H1 (cell line): Measurements from ENCODE around the gene MDFI. TPM values are rescaled to one million over a fixed set of nuclear protein-coding genes. Genes with fewer than 3 reads are reported as not detected.

Experiments used
- CTCF ChIA-PET: fragments of 300-600 bp; sonication (Branson Sonifier 250); formaldehyde crosslinking; loops from one replicate; lab custom pipeline; 2021; ENCODE audit not compliant: partially characterized antibody; lab: Charles Lee
- POLR2A ChIA-PET: fragments of 300-600 bp; sonication (Branson Sonifier 250); formaldehyde crosslinking; loops from one replicate; lab custom pipeline; 2021; ENCODE audit warnings: inconsistent platforms; ENCODE audit not compliant: partially characterized antibody; lab: Charles Lee
- DNase-seq, 2 experiments: peaks; one replicate each; pipeline versions ENCODE4 v3.0.0 to v3.0.0-alpha.2; 2010 to 2022; ENCODE audit warnings: low spot score in 2 of 2, low read depth in 1 of 2, mixed read lengths in 1 of 2
- FAIRE-seq: peaks from 2 replicates; lab custom pipeline; 2011; peaks lifted over from hg19 to GRCh38; lab: Jason Lieb, UNC
- H2AFZ ChIP-seq: 2 replicates; pipeline ENCODE4 v1.8.1; 2012; ENCODE audit warnings: low read length, inconsistent platforms
- H2AK5ac ChIP-seq: 2 replicates; pipeline ENCODE4 v1.6.1; 2013; ENCODE audit warnings: low read depth, low read length
- H2BK120ac ChIP-seq: replicated peaks from 2 replicates; pipeline ENCODE3; 2013; ENCODE audit warnings: low read depth, low read length, inconsistent platforms
- H2BK12ac ChIP-seq: 2 replicates; pipeline ENCODE4 v1.6.1; 2013; ENCODE audit warnings: low read depth, low read length
- H2BK15ac ChIP-seq: 2 replicates; pipeline ENCODE4 v1.6.1; 2013; ENCODE audit warnings: low read length
- H2BK20ac ChIP-seq: 2 replicates; pipeline ENCODE4 v1.6.1; 2013; ENCODE audit warnings: low read length
- H2BK5ac ChIP-seq: 2 replicates; pipeline ENCODE4 v1.6.1; 2013; ENCODE audit warnings: low read depth, low read length
- H3K14ac ChIP-seq: 2 replicates; pipeline ENCODE4 v1.6.1; 2013; ENCODE audit warnings: inconsistent platforms; ENCODE audit not compliant: insufficient read length
- H3K18ac ChIP-seq: 2 replicates; pipeline ENCODE4 v1.6.1; 2013; ENCODE audit warnings: low read length; ENCODE audit errors: extremely low read depth
- H3K23ac ChIP-seq: 2 replicates; pipeline ENCODE4 v1.6.1; 2013; ENCODE audit warnings: inconsistent platforms; ENCODE audit not compliant: insufficient read length
- H3K23me2 ChIP-seq: 2 replicates; pipeline ENCODE4 v1.6.1; 2013; ENCODE audit warnings: low read depth, low read length
- H3K27ac ChIP-seq: 2 replicates; pipeline ENCODE4 v1.6.1; 2011; ENCODE audit warnings: low read depth, low read length, inconsistent platforms
- H3K27me3 ChIP-seq, 4 experiments: replicated peaks in 1 of 4; 1 replicate in 1 of 4; 2 replicates in 3 of 4; pipeline versions ENCODE4 v1.6.1 to v1.8.1; 2011 to 2013; ENCODE audit warnings: low read length in 3 of 4, mild to moderate bottlenecking in 3 of 4, inconsistent platforms in 2 of 4, mixed read lengths in 2 of 4, moderate library complexity in 1 of 4; ENCODE audit not compliant: control insufficient read depth in 3 of 4, insufficient read depth in 3 of 4; ENCODE audit errors: extremely low read depth in 1 of 4
- H3K36me3 ChIP-seq, 4 experiments: 2 replicates each; pipeline versions ENCODE4 v1.6.1 to v1.8.1; 2011 to 2013; ENCODE audit warnings: mild to moderate bottlenecking in 4 of 4, low read length in 3 of 4, moderate library complexity in 2 of 4, control low read depth in 1 of 4, inconsistent platforms in 1 of 4; ENCODE audit not compliant: insufficient read depth in 4 of 4, control insufficient read depth in 2 of 4
- H3K4ac ChIP-seq: replicated peaks from 2 replicates; pipeline ENCODE3; 2013; ENCODE audit warnings: low read length, low read depth, mixed read lengths, inconsistent platforms; ENCODE audit not compliant: insufficient read length
- H3K4me1 ChIP-seq, 4 experiments: replicated peaks in 1 of 4; 1 replicate in 1 of 4; 2 replicates in 3 of 4; pipeline versions ENCODE4 v1.6.1 to v1.8.1; 2011 to 2013; ENCODE audit warnings: low read length in 3 of 4, inconsistent platforms in 2 of 4, mixed read lengths in 1 of 4; ENCODE audit not compliant: insufficient read depth in 4 of 4, control insufficient read depth in 3 of 4
- H3K4me2 ChIP-seq, 2 experiments: 2 replicates each; pipeline versions ENCODE4 v1.6.1 to v1.8.1; 2011 to 2013; ENCODE audit warnings: low read depth in 2 of 2, low read length in 2 of 2, control low read depth in 1 of 2, inconsistent platforms in 1 of 2, mild to moderate bottlenecking in 1 of 2; ENCODE audit not compliant: insufficient read depth in 1 of 2
- H3K4me3 ChIP-seq, 4 experiments: fragments of 200-600, 300-600 bp in 1 of 4; sonication (generic), shearing (Covaris generic), sonication (Bioruptor Twin) in 1 of 4; 2 replicates each; pipeline versions ENCODE4 v1.5.1 to v1.8.1; 2011 to 2016; ENCODE audit warnings: low read length in 4 of 4, low read depth in 3 of 4, control low read depth in 2 of 4, inconsistent platforms in 2 of 4, mild to moderate bottlenecking in 2 of 4, mixed read lengths in 1 of 4, moderate library complexity in 1 of 4; ENCODE audit not compliant: insufficient read depth in 2 of 4; ENCODE audit errors: extremely low read depth in 1 of 4
- H3K56ac ChIP-seq: replicated peaks from 2 replicates; pipeline ENCODE3; 2013; ENCODE audit warnings: low read depth, mild to moderate bottlenecking, mixed read lengths, low read length, inconsistent platforms; ENCODE audit not compliant: insufficient read length
- H3K79me1 ChIP-seq: 2 replicates; pipeline ENCODE4 v1.6.1; 2013; ENCODE audit warnings: low read depth, low read length, control low read depth
- H3K79me2 ChIP-seq, 2 experiments: 2 replicates each; pipeline versions ENCODE4 v1.6.1 to v1.8.1; 2012 to 2013; ENCODE audit warnings: low read length in 2 of 2, mild to moderate bottlenecking in 2 of 2, inconsistent platforms in 1 of 2; ENCODE audit not compliant: insufficient read depth in 2 of 2, control insufficient read depth in 1 of 2
- H3K9ac ChIP-seq, 4 experiments: replicated peaks in 1 of 4; 1 replicate in 1 of 4; 2 replicates in 3 of 4; pipeline versions ENCODE4 v1.6.1 to v1.8.1; 2011 to 2013; ENCODE audit warnings: low read depth in 3 of 4, low read length in 3 of 4, control low read depth in 2 of 4, mild to moderate bottlenecking in 2 of 4, moderate library complexity in 2 of 4, inconsistent platforms in 1 of 4; ENCODE audit errors: extremely low read depth in 1 of 4
- H3K9me3 ChIP-seq, 2 experiments: 2 replicates each; pipeline versions ENCODE4 v1.6.1 to v1.8.1; 2012 to 2013; ENCODE audit warnings: mild to moderate bottlenecking in 2 of 2, moderate library complexity in 2 of 2, control low read depth in 1 of 2, inconsistent platforms in 1 of 2, low read depth in 1 of 2, low read length in 1 of 2, mixed read lengths in 1 of 2; ENCODE audit not compliant: insufficient read depth in 2 of 2
- H4K20me1 ChIP-seq, 2 experiments: replicated peaks in 1 of 2; 2 replicates each; pipeline versions ENCODE3 to v1.8.1; 2011 to 2013; ENCODE audit warnings: inconsistent platforms in 2 of 2, low read length in 2 of 2, mild to moderate bottlenecking in 1 of 2; ENCODE audit not compliant: insufficient read depth in 2 of 2, control insufficient read depth in 1 of 2
- H4K5ac ChIP-seq: 2 replicates; pipeline ENCODE4 v1.6.1; 2013; ENCODE audit warnings: low read length, low read depth, mixed read lengths, inconsistent platforms; ENCODE audit not compliant: insufficient read length
- H4K8ac ChIP-seq: 2 replicates; pipeline ENCODE4 v1.8.0; 2013; ENCODE audit warnings: mild to moderate bottlenecking, moderate library complexity, low read length, inconsistent platforms; ENCODE audit not compliant: insufficient read depth; ENCODE audit errors: extremely low read depth
- H4K91ac ChIP-seq: replicated peaks from 2 replicates; pipeline ENCODE3; 2013; ENCODE audit warnings: low read length, mixed read lengths, inconsistent platforms; ENCODE audit not compliant: insufficient read length
- BRCA1 ChIP-seq: IDR thresholded peaks from 2 replicates; pipeline ENCODE4 v1.6.1; 2012; ENCODE audit warnings: low read depth, low read length, improper control_type of control experiment
- CHD1 ChIP-seq: IDR thresholded peaks from 2 replicates; pipeline ENCODE4 v1.6.1; 2012; ENCODE audit warnings: low read depth, low read length, improper control_type of control experiment
- E2F6 ChIP-seq: IDR thresholded peaks from 2 replicates; pipeline ENCODE4 v1.6.1; 2012; ENCODE audit warnings: inconsistent platforms
- EP300 ChIP-seq, 2 experiments: IDR thresholded peaks; 1 replicate in 1 of 2; 2 replicates in 1 of 2; pipeline ENCODE4 v1.6.1; 2011 to 2012; ENCODE audit warnings: low read depth in 2 of 2, low read length in 2 of 2, mild to moderate bottlenecking in 2 of 2, borderline replicate concordance in 1 of 2, inconsistent platforms in 1 of 2, moderate library complexity in 1 of 2
- FOSL1 ChIP-seq: IDR thresholded peaks from 2 replicates; pipeline ENCODE4 v1.6.1; 2011; ENCODE audit warnings: mild to moderate bottlenecking, low read depth, low read length, moderate library complexity; ENCODE audit not compliant: insufficient read depth
- HDAC6 ChIP-seq: IDR thresholded peaks from one replicate; pipeline ENCODE4 v1.7.1; 2012; ENCODE audit warnings: low read depth, mild to moderate bottlenecking, inconsistent platforms, low read length, moderate library complexity
- JUND ChIP-seq: IDR thresholded peaks from 2 replicates; pipeline ENCODE4 v1.6.1; 2011; ENCODE audit warnings: mild to moderate bottlenecking, improper control_type of control experiment, low read length
- MAX ChIP-seq: IDR thresholded peaks from 2 replicates; pipeline ENCODE4 v1.6.1; 2012; ENCODE audit warnings: inconsistent platforms
- PHF8 ChIP-seq: fragments of 200-600 bp; sonication (generic); conservative IDR thresholded peaks from 2 replicates; pipeline ENCODE4 v1.7.1; 2012; ENCODE audit warnings: low read depth, mild to moderate bottlenecking, inconsistent platforms, low read length, moderate library complexity
- POLR2A ChIP-seq, 2 experiments: IDR thresholded peaks; 1 replicate in 1 of 2; 2 replicates in 1 of 2; pipeline ENCODE4 v1.6.1; 2011; ENCODE audit warnings: low read depth in 2 of 2, low read length in 2 of 2, mild to moderate bottlenecking in 2 of 2; ENCODE audit errors: control extremely low read depth in 1 of 2
- SUZ12 ChIP-seq: fragments of 200-600 bp; sonication (generic); IDR thresholded peaks from 2 replicates; pipeline ENCODE4 v1.6.1; 2012; ENCODE audit warnings: mild to moderate bottlenecking, inconsistent platforms, low read length, moderate library complexity, mixed read lengths
- TEAD4 ChIP-seq: IDR thresholded peaks from 2 replicates; pipeline ENCODE4 v1.6.1; 2012; ENCODE audit warnings: low read depth, low read length, inconsistent platforms, mixed read lengths
- WGBS, 2 experiments: shearing (Covaris generic) in 1 of 2; methylation state at CpG; one replicate each; pipeline versions ENCODE4 v1.1.6 to v1.1.7; 2013 to 2015; ENCODE audit warnings: low lambda C conversion rate in 2 of 2, mixed read lengths in 2 of 2, inconsistent platforms in 1 of 2, low coverage in 1 of 2, missing lambda C conversion rate in 1 of 2; ENCODE audit not compliant: insufficient replicate concordance in 2 of 2, insufficient coverage in 1 of 2, insufficient read length in 1 of 2; ENCODE audit errors: extremely low coverage in 1 of 2, missing lambda C conversion rate in 1 of 2; 5-methylcytosine and 5-hydroxymethylcytosine counted together
- polyA plus RNA-seq, 7 experiments: library from polyadenylated mRNA; depleted of rRNA in 3 of 7; stranded (reverse) in 5 of 7; unstranded in 2 of 7; fragments of >200 nt in 5 of 7; fragments of 200-250 nt in 2 of 7; gene quantifications; 1 replicate in 5 of 7; 2 replicates in 1 of 7; 4 replicates in 1 of 7; pipeline versions ENCODE4 v1.2.1 to v1.2.3, GENCODE V29; 2011 to 2013; ENCODE audit warnings: missing spikeins in 2 of 7, mixed read lengths in 2 of 7
- total RNA-seq: library from RNA; stranded (reverse); fragmentation: NEBNext Ultra II Directional; extraction: Animal tissue kit (Norgen Biotek cat#: 25700); gene quantifications from 2 replicates; pipeline ENCODE4 v1.2.1, GENCODE V29; 2021

The MDFI gene
- total and polyA plus RNA-seq, 2 of the 8 experiments (the other 6 are each of a cell fraction or from before 2014, with no cell fraction given), result 41.0 to 65.6 TPM

GRCh38 chr6:41633056-41633634 is 5.1 kb upstream of the MDFI start:
- no peak overlapping the region for H2AFZ ChIP-seq
- FAIRE-seq (no peak), DNase-seq (no peak)
- H3K23ac ChIP-seq, result no peak overlapping the region
- H3K23me2 ChIP-seq, result peaks cover 11% of the 10 kb centered on the region; the same call in 1 of the 2 replicates
- no peak overlapping the region for H4K91ac ChIP-seq
- H4K5ac ChIP-seq, result no peak overlapping the region
- H2BK12ac ChIP-seq, result no peak overlapping the region
- no peak overlapping the region for H2AK5ac ChIP-seq
- peaks cover 0 to 4% (median 2%) of the 10 kb centered on the region in 4 experiments; a peak in 3 of 7 replicates for H3K4me1 ChIP-seq
- H3K9ac ChIP-seq, result no peak overlapping the region
- 84% methylated on average over 2 of the region's 2 CpGs; no CpG with 5 or more reads in 1 of the 2 experiments for WGBS, 2 experiments
- H3K4me2 ChIP-seq, result no peak overlapping the region
- TF ChIP-seq HDAC6, result no peak
- TF ChIP-seq SUZ12, result no peak
- TF ChIP-seq EP300 (IDR thresholded peaks at IDR 0.05; ENCODE audit: borderline replicate concordance in 1 of 2, low read depth in 2 of 2, low read length in 2 of 2), result no peak
- no peak for TF ChIP-seq JUND
- TF ChIP-seq POLR2A (IDR thresholded peaks at IDR 0.05; ENCODE audit: control extremely low read depth in 1 of 2, low read depth in 2 of 2, low read length in 2 of 2), result no peak
- no peak for TF ChIP-seq PHF8
- TF ChIP-seq MAX, result no peak
- TF ChIP-seq BRCA1, result no peak
- TF ChIP-seq CHD1, result no peak
- no peak for TF ChIP-seq FOSL1
- TF ChIP-seq TEAD4, result no peak
- TF ChIP-seq E2F6, result no peak
- no peaks in the 10 kb centered on the region for H4K20me1 ChIP-seq
- H2BK120ac ChIP-seq, result no peak overlapping the region
- H4K8ac ChIP-seq, result no peak overlapping the region
- peaks cover 8 to 37% (median 20%) of the 10 kb centered on the region in 4 experiments; a peak in 6 of 7 replicates for H3K27me3 ChIP-seq
- no peaks in the 10 kb centered on the region for H3K79me1 ChIP-seq
- ChIA-PET POLR2A (no interaction called here), CTCF (interaction anchor here (0.6 to 6.5 kb wide), 11 partner anchors 8 to 1366 kb away, joined by 3 to 48 read pairs (median 4); no protein-coding TSS in a partner anchor)
- H2BK5ac ChIP-seq, result no peak overlapping the region
- H2BK15ac ChIP-seq, result no peak overlapping the region
- H3K36me3 ChIP-seq, result no peaks in the 10 kb centered on the region
- H3K79me2 ChIP-seq, result no peaks in the 10 kb centered on the region
- no peak overlapping the region for H3K18ac ChIP-seq
- no peaks in the 10 kb centered on the region for H3K9me3 ChIP-seq
- H3K27ac ChIP-seq, result no peak overlapping the region
- H3K56ac ChIP-seq, result no peak overlapping the region
- H3K4ac ChIP-seq, result no peak overlapping the region
- no peak overlapping the region for H2BK20ac ChIP-seq
- H3K14ac ChIP-seq, result no peak overlapping the region
- H3K4me3 ChIP-seq, result no peak overlapping the region
